ENCODE measurements around the gene NAALADL2. TPM values are rescaled to one million over a fixed set of nuclear protein-coding genes. Genes with fewer than 3 reads are reported as not detected.

The NAALADL2 gene
- total RNA-seq, 4 donors from 2014 or later, result 10.3 to 16.7 (median 10.9) TPM

DNA sequence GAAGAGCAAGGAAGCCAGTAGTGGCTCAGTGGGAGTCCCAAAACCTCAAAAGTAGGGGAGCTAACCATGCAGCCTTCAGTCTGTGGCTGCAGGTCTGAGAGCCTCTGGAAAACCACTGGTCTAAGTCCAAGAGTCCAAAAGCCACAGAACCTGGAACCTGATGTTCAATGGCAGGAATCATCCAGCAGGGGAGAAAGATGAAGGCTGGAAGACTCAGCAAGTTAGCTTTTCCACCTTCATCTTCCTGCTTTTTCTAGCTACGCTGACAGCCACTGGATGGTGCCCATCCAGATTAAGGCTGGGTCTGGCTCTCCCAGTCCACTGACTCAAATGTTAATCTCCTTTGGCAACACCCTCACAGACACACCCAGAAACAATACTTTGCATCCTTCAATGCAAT, 626.3 kb downstream of the NAALADL2 start:
- TF ChIP-seq CTCF (IDR thresholded peaks at IDR 0.05) (no peak), EP300 (IDR thresholded peaks at IDR 0.05) (no peak), POLR2A (IDR thresholded peaks at IDR 0.05) (no peak)
- H3K9me3 ChIP-seq, result no peaks in the 10 kb centered on the region
- no peaks in the 10 kb centered on the region for H3K4me1 ChIP-seq
- H3K27me3 ChIP-seq, result no peaks in the 10 kb centered on the region
- WGBS, 2 donors, result 93 to 94% methylated on average over 1 of the region's 1 CpG
- no peaks in the 10 kb centered on the region for H3K36me3 ChIP-seq
- H3K27ac ChIP-seq, result no peak overlapping the region
- no peak for DNase-seq (ENCODE audit: low spot score in 2 of 2)
- H3K4me3 ChIP-seq, result no peak overlapping the region

GRCh38 chr3:175486255-175486654, 627.1 kb downstream of the NAALADL2 start:
- TF ChIP-seq EP300 (IDR thresholded peaks at IDR 0.05) (no peak), CTCF (IDR thresholded peaks at IDR 0.05) (no peak), POLR2A (IDR thresholded peaks at IDR 0.05) (no peak)
- Histone ChIP-seq H3K4me1 (no peaks in the 10 kb centered on the region), H3K27me3 (no peaks in the 10 kb centered on the region), H3K9me3 (no peaks in the 10 kb centered on the region), H3K27ac (no peak overlapping the region), H3K36me3 (no peaks in the 10 kb centered on the region), H3K4me3 (no peak overlapping the region)
- 76 to 83% methylated on average over 6 of the region's 6 CpGs for WGBS, 2 donors
- DNase-seq (ENCODE audit: low spot score in 2 of 2), result no peak

GRCh38 chr3:175489406-175489805, 630.3 kb downstream of the NAALADL2 start:
- Histone ChIP-seq H3K4me3 (no peak overlapping the region), H3K9me3 (no peaks in the 10 kb centered on the region), H3K27ac (no peak overlapping the region), H3K4me1 (no peaks in the 10 kb centered on the region), H3K27me3 (no peaks in the 10 kb centered on the region), H3K36me3 (no peaks in the 10 kb centered on the region)
- WGBS, 2 donors, result 87 to 92% methylated on average over 1 of the region's 1 CpG
- DNase-seq (ENCODE audit: low spot score in 2 of 2), result no peak
- TF ChIP-seq CTCF (IDR thresholded peaks at IDR 0.05), result no peak
- no peak for TF ChIP-seq EP300 (IDR thresholded peaks at IDR 0.05)
- TF ChIP-seq POLR2A (IDR thresholded peaks at IDR 0.05), result no peak

GRCh38 chr3:175493301-175493700, 634.2 kb downstream of the NAALADL2 start:
- DNase-seq (ENCODE audit: low spot score in 2 of 2), result no peak
- Histone ChIP-seq H3K27me3 (no peaks in the 10 kb centered on the region), H3K4me3 (no peak overlapping the region), H3K27ac (no peak overlapping the region), H3K4me1 (no peaks in the 10 kb centered on the region), H3K36me3 (no peaks in the 10 kb centered on the region), H3K9me3 (no peaks in the 10 kb centered on the region)
- WGBS, 2 donors, result 81 to 91% methylated on average over 4 of the region's 4 CpGs
- TF ChIP-seq POLR2A (IDR thresholded peaks at IDR 0.05) (no peak), EP300 (IDR thresholded peaks at IDR 0.05) (no peak), CTCF (IDR thresholded peaks at IDR 0.05) (no peak)

- H3K27ac ChIP-seq, result no peak overlapping the region
- no peak for DNase-seq (ENCODE audit: low spot score in 2 of 2)
- no peaks in the 10 kb centered on the region for H3K27me3 ChIP-seq
- 63 to 66% methylated on average over 3 of the region's 3 CpGs for WGBS, 2 donors
- H3K9me3 ChIP-seq, result no peaks in the 10 kb centered on the region
- TF ChIP-seq CTCF (IDR thresholded peaks at IDR 0.05) (no peak), POLR2A (IDR thresholded peaks at IDR 0.05) (no peak), EP300 (IDR thresholded peaks at IDR 0.05) (no peak)
- H3K4me3 ChIP-seq, result no peak overlapping the region
- H3K4me1 ChIP-seq, result no peaks in the 10 kb centered on the region
- no peaks in the 10 kb centered on the region for H3K36me3 ChIP-seq
Measured at GRCh38 chr3:175495331-175495730, 636.2 kb downstream of the NAALADL2 start.
